Vagina (tissue), 2 donors: ENCODE measurements around the gene MAD1L1.

Source experiments
- POLR2A ChIP-seq, 2 donors: fragments of 450-650 bp; IDR thresholded peaks; one replicate each; pipeline ENCODE4 v1.6.1; 2017; ENCODE audit warnings: antibody characterized with exemption in 2 of 2, mild to moderate bottlenecking in 2 of 2, moderate library complexity in 2 of 2
- POLR2AphosphoS5 ChIP-seq, 2 donors: sonication (generic); formaldehyde crosslinking; IDR thresholded peaks; one replicate each; pipeline ENCODE4 v1.9.0; 2017; ENCODE audit warnings: antibody characterized with exemption in 2 of 2, mild to moderate bottlenecking in 2 of 2, low read depth in 1 of 2; ENCODE audit not compliant: insufficient read depth in 1 of 2
- TF ChIP-seq, protein P1 (sequence below), 3 experiments: fragments of 450-650 bp in 2 of 3; fragments of 200-600 bp in 1 of 3; sonication (generic) in 1 of 3; IDR thresholded peaks; one replicate each; pipeline ENCODE4 v1.5.1; 2017 to 2019; ENCODE audit warnings: antibody characterized with exemption in 3 of 3, mild to moderate bottlenecking in 2 of 3, moderate library complexity in 2 of 3

- TF ChIP-seq, protein P1, sequence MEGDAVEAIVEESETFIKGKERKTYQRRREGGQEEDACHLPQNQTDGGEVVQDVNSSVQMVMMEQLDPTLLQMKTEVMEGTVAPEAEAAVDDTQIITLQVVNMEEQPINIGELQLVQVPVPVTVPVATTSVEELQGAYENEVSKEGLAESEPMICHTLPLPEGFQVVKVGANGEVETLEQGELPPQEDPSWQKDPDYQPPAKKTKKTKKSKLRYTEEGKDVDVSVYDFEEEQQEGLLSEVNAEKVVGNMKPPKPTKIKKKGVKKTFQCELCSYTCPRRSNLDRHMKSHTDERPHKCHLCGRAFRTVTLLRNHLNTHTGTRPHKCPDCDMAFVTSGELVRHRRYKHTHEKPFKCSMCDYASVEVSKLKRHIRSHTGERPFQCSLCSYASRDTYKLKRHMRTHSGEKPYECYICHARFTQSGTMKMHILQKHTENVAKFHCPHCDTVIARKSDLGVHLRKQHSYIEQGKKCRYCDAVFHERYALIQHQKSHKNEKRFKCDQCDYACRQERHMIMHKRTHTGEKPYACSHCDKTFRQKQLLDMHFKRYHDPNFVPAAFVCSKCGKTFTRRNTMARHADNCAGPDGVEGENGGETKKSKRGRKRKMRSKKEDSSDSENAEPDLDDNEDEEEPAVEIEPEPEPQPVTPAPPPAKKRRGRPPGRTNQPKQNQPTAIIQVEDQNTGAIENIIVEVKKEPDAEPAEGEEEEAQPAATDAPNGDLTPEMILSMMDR (IDR thresholded peaks at IDR 0.05), result no peak
- TF ChIP-seq POLR2AphosphoS5 (IDR thresholded peaks at IDR 0.05; ENCODE audit: insufficient read depth in 1 of 2, low read depth in 1 of 2), result no peak
- TF ChIP-seq POLR2A (IDR thresholded peaks at IDR 0.05), result no peak
Measured at GRCh38 chr7:1951600-1951999, 281.1 kb downstream of the MAD1L1 start.
